ENCODE data around the gene VPS37D.

The VPS37D gene

GRCh38 chr7:73681031-73681430, 13.4 kb downstream of the VPS37D start:
- DNase-seq (ENCODE audit: low spot score): no peak

DNA sequence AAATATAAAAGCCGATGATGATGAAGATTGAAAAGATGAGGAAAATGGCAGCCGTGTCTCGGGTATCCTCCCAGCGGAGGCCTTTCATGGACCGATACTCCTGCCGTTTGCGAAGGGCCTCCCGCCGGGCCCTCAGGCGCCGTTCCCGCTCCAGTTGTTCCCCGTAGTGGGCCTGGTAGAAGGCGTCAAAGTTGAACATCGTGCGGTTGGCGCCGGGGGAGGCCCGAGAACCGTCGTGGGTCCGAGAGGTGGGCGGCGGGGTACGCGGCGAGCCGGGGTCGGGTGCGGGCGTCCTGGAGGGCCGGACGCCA, 15.1 kb downstream of the VPS37D start:
- DNase-seq (ENCODE audit: low spot score): no peak

DNA sequence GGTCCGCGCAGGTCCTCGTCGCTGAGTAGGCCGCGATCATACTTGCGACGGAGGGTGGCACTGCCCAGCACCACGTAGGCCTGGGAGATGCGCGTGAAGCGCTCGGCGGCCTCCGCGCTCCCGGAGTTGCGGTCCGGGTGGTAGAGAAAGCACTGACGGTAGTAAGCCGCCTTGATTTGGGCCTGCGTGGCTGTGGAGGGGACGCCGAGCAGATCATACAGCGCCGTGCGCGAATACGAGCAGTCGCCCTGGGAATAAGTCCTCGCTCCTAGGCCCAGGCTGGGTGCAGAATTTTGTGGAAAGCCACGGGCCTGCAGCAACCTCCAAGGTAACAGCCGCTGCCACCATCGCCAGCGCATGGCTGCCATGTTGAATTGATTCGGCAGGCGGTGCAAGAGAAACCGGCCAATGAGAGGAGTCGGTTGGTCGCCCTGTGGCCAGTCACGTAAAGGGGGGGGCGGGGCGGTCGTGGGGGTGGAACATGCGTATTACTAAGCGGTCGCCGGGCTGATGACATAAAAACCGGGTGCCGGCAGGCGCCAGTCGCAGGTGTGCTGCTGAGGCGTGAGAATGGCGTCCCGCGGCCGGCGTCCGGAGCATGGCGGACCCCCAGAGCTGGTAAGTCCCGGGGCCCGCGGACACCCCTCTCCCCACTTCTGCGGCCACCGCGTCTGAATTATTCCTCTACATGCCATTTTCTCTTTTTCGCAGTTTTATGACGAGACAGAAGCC, 15.6 kb downstream of the VPS37D start, which contains the start of the genes BUD23 and DNAJC30:
Gene BUD23, plus strand, starts transcription at position 542 of the 732 bp plus-strand sequence. Its CDS starts 29 bp downstream, at position 571.
Gene DNAJC30, minus strand, starts transcription at position 398 of the 732 bp plus-strand sequence. Its CDS starts 30 bp downstream, at position 368.
- DNase-seq (ENCODE audit: low spot score): peak; percentile 93

DNA sequence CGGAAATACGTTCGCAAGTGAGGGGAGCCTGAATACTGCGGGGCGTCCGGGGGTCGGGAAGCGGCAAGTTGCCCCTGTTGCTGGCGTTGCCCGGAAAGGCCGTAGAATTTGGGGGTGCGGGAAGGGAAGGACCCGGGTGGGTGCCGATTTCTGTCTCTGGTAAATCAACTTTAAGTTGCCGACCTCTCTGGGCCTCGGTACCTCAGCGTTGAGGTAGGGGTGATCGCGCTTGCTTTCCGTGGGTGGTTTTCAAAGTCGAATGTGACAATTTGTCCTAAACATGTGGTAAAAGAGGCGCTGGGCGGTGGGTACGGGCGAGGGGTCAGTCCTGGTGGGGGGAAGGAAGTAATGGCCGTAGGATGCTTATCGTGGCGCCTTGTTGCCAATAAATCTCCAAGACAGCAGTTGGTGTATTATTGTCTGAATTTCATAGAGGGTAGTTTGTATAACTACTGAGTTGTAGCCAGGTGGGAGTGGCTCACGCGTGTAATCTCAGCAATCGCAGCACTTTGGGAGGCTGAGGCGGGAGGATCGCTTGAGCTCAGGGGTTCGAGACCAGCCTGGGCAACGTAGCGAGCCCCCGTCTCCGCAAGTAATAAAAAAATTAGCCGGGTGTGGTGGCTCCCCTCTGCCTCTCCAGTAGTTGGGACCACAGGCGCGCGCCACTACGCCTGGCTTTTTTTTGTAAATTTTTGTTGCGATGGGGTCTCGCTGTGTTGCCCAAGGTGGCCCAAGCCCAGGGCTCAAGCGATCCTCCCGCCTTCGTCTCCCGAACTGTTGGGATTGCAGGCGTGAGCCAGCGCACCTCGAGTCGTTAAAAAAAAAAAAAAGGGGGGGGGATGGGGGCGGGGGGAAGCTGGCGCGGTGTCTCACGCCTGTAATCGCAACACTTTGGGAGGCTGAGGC, 16.4 kb downstream of the VPS37D start:
- DNase-seq (ENCODE audit: low spot score): no peak

- no peak for DNase-seq (ENCODE audit: low spot score)
Observed at GRCh38 chr7:73685311-73685710, 17.7 kb downstream of the VPS37D start.

GRCh38 chr7:73688288-73688687, 20.7 kb downstream of the VPS37D start:
- DNase-seq (ENCODE audit: low spot score): no peak

DNA sequence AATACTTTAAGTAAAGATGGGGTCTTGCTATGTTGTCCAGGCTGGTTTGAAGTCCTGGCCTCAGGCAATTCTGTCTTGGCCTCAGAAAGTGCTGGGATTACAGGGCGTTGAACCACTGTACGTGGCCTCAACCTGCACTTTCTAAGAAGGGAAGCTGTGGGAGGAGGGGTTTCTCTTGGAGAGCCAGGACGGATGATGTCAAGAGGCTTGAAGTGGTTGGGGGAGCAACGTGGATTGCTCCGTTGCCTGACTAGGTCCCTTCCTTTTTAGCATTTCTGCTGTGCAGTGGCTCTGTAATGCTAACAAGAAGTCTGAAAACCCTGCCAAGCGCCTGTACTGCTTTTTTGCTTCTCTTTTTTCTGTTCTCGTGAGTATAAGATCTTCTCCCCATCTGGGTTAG, 23.0 kb downstream of the VPS37D start:
- DNase-seq (ENCODE audit: low spot score): no peak

DNA sequence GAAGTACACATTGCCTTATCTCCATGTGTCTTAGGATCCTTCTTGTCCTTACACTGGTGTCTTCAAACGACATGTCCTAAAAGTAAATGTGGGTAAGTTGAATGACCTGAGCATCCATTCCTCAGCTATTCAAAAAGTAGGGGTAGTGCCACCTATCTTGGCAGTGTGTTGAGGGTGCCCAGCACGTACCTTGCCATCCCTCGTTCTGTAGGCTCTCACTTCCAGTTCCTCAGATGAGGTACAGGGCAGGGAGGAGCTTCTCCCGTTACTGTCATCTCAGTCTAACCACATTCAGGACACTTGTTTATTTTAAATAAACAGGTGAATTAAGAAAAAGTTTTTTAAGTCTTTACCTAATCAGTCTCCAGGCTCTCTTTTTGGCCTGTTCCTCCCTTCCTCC, 28.7 kb downstream of the VPS37D start:
- no peak for DNase-seq (ENCODE audit: low spot score)

DNA sequence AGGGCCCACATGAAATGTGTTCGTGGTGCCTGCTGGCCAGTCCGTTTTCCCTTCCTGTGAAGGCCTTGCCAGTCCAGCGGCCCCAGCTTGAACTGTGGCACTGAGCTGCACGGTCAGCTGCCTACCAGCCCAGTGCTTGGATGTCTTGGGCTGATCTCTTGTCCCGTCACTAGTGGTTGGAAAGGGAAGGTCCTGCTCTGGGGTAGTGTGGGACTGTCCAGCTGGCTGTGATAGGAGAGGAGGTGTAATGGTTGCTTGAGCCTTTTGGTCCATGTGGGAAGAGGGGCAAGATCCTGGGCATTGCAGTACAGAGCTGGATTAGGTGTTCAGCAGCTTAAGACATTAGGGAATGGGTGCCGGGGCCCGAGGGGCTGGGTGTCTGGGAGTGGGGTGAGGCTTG, 30.8 kb downstream of the VPS37D start:
- no peak for DNase-seq (ENCODE audit: low spot score)

DNA sequence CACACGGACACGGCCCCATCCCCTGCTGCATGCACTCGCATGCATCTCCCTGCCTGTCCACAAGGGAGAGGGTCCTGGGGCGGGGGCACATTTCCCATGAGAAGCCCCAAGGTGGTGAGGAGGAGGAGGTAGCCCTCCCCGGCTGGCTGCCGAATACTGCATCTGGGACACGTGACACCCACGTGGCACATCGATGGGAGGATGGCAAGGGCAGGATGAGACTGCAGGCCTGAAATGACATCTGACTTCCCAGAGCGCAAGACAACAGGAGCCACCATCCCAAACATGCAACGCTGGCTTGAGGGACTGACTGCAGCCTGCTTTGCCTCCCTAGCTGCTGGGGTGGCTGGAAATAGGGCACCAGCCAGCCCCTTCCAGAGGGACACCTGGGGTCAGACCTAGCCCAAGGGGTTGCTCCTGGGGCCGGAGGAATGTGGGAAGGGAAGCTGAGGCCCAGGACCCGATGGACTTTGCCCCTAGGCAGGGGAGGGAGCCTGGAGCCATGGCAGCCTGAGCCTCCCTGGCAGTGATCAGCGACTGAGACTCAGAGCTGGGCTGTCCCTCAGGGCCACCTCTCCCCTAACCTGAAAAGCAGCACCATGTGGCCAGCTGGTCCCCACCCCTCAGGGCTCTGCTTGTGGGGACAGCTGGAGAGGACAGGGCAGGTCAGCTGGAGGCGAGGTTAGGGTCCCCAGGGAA, 31.9 kb downstream of the VPS37D start:
- no peak for DNase-seq (ENCODE audit: low spot score)

- DNase-seq (ENCODE audit: low spot score): no peak
Observed at GRCh38 chr7:73700069-73700423, 32.4 kb downstream of the VPS37D start.

- DNase-seq (ENCODE audit: low spot score): no peak
Observed at GRCh38 chr7:73700581-73701134, 33.0 kb downstream of the VPS37D start.

GRCh38 chr7:73701357-73701995, 33.8 kb downstream of the VPS37D start:
- no peak for DNase-seq (ENCODE audit: low spot score)

- no peak for DNase-seq (ENCODE audit: low spot score)
Observed at GRCh38 chr7:73702226-73702625, 34.6 kb downstream of the VPS37D start.

DNA sequence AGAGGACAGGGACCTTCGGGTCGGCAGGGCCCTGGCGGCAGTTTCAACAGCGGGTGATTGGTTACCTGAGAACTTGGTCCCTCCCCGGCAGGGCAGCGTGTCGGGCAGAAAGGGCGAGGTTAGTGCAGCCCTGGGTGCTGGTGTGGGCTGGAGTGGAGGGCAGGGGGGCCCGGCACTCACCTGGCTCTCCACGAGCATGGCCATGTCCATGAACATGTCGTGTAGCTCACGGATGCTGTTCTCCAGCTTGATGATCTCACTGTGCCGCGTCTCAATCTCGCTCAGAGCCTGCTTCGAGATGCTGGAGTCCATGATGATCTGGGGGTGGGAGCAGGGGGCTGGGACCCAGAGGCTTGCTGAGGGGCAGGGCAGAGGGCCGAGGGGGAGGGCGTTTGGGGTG, 35.0 kb downstream of the VPS37D start:
- no peak for DNase-seq (ENCODE audit: low spot score)

DNA sequence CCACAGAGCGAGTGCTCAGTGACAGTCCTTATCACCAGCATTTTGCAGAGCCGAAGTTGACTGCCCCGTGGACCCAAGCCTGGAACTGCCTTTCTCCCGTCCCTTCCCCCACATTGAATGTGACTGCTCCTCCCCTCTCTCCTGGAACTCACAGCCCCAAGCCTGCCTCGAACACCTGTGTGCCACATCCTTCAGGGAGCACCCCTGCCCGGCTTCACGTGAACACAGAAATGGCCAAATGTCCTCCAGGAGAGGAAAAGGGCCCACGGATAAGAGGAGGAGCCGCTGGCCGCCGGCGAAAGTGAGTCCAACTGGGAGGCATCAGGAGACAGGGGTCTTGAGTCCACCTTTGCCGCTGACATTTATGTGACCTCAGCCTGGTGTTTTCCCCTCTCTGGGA, 35.6 kb downstream of the VPS37D start:
- no peak for DNase-seq (ENCODE audit: low spot score)

DNA sequence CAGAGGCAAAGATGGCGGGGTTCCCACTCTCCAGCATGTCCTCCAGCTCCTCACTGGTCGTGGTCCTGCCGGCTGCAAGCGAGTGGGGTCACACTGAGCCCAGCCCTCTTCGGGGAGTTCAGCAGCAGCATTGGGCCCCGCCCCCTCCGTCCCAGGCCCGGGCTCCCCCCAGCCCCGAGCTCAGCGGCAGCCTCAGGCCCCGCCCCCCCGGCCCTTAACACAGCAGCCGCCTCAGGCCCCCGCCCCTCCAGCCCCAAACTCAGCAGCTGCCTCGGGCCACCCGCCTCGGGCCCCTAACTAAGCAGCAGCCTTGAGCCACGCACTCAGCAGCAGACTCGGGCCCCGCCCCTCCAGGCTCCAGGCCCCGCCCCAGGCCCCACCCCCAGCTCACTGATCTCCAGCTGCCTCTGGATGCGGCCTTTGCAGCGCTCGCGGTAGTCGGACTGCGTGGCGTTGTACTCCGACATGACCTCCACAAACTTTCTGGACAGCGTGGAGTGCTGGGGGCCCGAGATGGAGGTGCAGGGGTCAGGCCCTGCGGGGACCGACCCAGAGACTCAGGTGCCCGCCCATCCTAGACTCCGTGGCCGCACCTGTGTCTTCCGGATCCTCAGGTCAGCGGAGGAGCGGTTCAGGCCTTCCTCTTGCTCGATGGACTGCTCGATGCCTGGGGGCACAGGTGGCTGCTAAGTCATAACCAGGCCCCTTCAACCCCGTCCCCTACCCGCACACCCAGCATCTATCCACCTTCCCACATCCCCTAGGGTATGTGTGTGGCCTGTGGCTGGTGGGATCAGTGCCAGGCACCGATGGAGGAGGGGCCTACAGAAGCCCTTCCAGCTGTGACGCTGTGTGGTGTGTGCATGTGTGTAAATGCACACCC, 36.4 kb downstream of the VPS37D start:
- no peak for DNase-seq (ENCODE audit: low spot score)

GRCh38 chr7:73704640-73705550, 37.3 kb downstream of the VPS37D start:
- no peak for DNase-seq (ENCODE audit: low spot score)

DNA sequence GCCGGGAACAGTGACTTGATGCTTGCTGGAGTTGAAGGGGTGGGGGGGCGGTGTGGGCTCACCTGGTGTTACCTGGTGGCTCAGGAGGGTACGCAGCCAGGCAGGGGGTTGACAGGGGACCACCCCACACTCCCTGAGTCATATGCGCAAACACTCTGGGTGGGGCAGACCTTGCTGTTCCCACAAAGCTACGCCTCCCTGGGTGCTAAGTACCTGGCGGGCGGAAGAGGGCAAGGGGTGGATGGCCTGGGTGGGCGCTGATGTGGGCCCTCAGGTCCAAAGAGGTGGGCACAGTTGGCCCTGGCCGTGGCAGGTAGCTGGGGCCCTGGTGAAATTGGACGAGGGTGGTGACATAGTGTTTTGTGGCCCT, 37.9 kb downstream of the VPS37D start:
- no peak for DNase-seq (ENCODE audit: low spot score)

All from putamen (tissue), 1 donor.